CD14-positive monocyte (primary cell): ENCODE results near the gene PRKCA. TPM values are rescaled to one million over a fixed set of nuclear protein-coding genes. Genes with fewer than 3 reads are reported as not detected.

ENCODE experiments used
- DNase-seq, 3 donors: peaks; one replicate each; pipeline ENCODE4 v3.0.0-alpha.2; 2011 to 2022
- H2AFZ ChIP-seq: 2 replicates; pipeline ENCODE4 v1.6.0; 2012; ENCODE audit warnings: mild to moderate bottlenecking, low read depth, low read length, inconsistent platforms; ENCODE audit not compliant: insufficient read depth, poor library complexity, severe bottlenecking
- H3K27ac ChIP-seq, 2 donors: 1 replicate in 1 of 2; 2 replicates in 1 of 2; pipeline ENCODE4 v1.5.1; 2012 to 2013; ENCODE audit warnings: low read length in 2 of 2, control low read depth in 1 of 2, inconsistent platforms in 1 of 2, low read depth in 1 of 2, mild to moderate bottlenecking in 1 of 2
- H3K27me3 ChIP-seq, 2 donors: one replicate each; pipeline versions ENCODE4 v1.6.0 to v1.6.1; 2011 to 2013; ENCODE audit warnings: low read length in 2 of 2; ENCODE audit not compliant: control insufficient read depth in 2 of 2, insufficient read depth in 2 of 2
- H3K36me3 ChIP-seq, 2 donors: replicated peaks in 1 of 2; 1 replicate in 1 of 2; 2 replicates in 1 of 2; pipeline versions ENCODE4 v1.5.1 to v1.6.1; 2012 to 2013; ENCODE audit warnings: low read length in 2 of 2, control low read depth in 1 of 2, inconsistent platforms in 1 of 2, mild to moderate bottlenecking in 1 of 2; ENCODE audit not compliant: insufficient read depth in 2 of 2, control insufficient read depth in 1 of 2
- H3K4me1 ChIP-seq, 2 donors: 1 replicate in 1 of 2; 2 replicates in 1 of 2; pipeline versions ENCODE4 v1.5.1 to v1.6.1; 2012 to 2013; ENCODE audit warnings: low read length in 2 of 2, control low read depth in 1 of 2, inconsistent platforms in 1 of 2, mild to moderate bottlenecking in 1 of 2, moderate library complexity in 1 of 2; ENCODE audit not compliant: insufficient read depth in 2 of 2, control insufficient read depth in 1 of 2
- H3K4me2 ChIP-seq: replicated peaks from 2 replicates; pipeline ENCODE3; 2012; ENCODE audit warnings: low read length, moderate library complexity, mild to moderate bottlenecking; ENCODE audit not compliant: poor library complexity, severe bottlenecking; ENCODE audit errors: extremely low read depth
- H3K4me3 ChIP-seq, 3 experiments: fragments of 200-600 bp in 1 of 3; sonication (generic) in 1 of 3; replicated peaks in 1 of 3; 1 replicate in 2 of 3; 2 replicates in 1 of 3; pipeline ENCODE4 v1.5.1; 2011 to 2013; ENCODE audit warnings: low read length in 3 of 3, mild to moderate bottlenecking in 3 of 3, control low read depth in 2 of 3, low read depth in 2 of 3, inconsistent platforms in 1 of 3, moderate library complexity in 1 of 3
- H3K79me2 ChIP-seq: 2 replicates; pipeline ENCODE4 v1.6.0; 2012; ENCODE audit warnings: mild to moderate bottlenecking, control low read depth, inconsistent platforms, low read length, moderate library complexity; ENCODE audit not compliant: insufficient read depth
- H3K9ac ChIP-seq: 2 replicates; pipeline ENCODE4 v1.6.0; 2017; ENCODE audit warnings: low read length, mild to moderate bottlenecking; ENCODE audit not compliant: insufficient read depth, poor library complexity, severe bottlenecking
- H3K9me3 ChIP-seq, 2 donors: replicated peaks in 1 of 2; 1 replicate in 1 of 2; 2 replicates in 1 of 2; pipeline versions ENCODE4 v1.5.1 to v1.6.1; 2012 to 2013; ENCODE audit warnings: low read length in 2 of 2, control low read depth in 1 of 2; ENCODE audit not compliant: control insufficient read depth in 1 of 2, insufficient read depth in 1 of 2
- H4K20me1 ChIP-seq: 2 replicates; pipeline ENCODE4 v1.6.0; 2012; ENCODE audit warnings: mild to moderate bottlenecking, low read length, control low read depth, moderate library complexity; ENCODE audit not compliant: insufficient read depth
- H3K27ac Mint-ChIP-seq, 7 donors: one replicate each; pipeline ENCODE4 v1.8.0; 2020; ENCODE audit warnings: mild to moderate bottlenecking in 7 of 7, mixed read lengths in 7 of 7, moderate library complexity in 6 of 7, inconsistent platforms in 2 of 7
- H3K27me3 Mint-ChIP-seq, 3 donors: one replicate each; pipeline ENCODE4 v1.8.0; 2021 to 2022; ENCODE audit warnings: low read depth in 3 of 3, mild to moderate bottlenecking in 3 of 3, mixed read lengths in 3 of 3, moderate library complexity in 3 of 3, inconsistent platforms in 1 of 3
- H3K36me3 Mint-ChIP-seq, 2 donors: one replicate each; pipeline ENCODE4 v1.8.0; 2020; ENCODE audit warnings: mixed read lengths in 2 of 2, inconsistent platforms in 1 of 2, mild to moderate bottlenecking in 1 of 2
- H3K4me1 Mint-ChIP-seq: one replicate; pipeline ENCODE4 v1.8.0; 2020; ENCODE audit warnings: mild to moderate bottlenecking, mixed read lengths
- H3K4me3 Mint-ChIP-seq, 2 donors: one replicate each; pipeline ENCODE4 v1.8.0; 2020; ENCODE audit warnings: mild to moderate bottlenecking in 2 of 2, mixed read lengths in 2 of 2, moderate library complexity in 1 of 2
- H3K9me3 Mint-ChIP-seq, 7 donors: one replicate each; pipeline ENCODE4 v1.8.0; 2020 to 2022; ENCODE audit warnings: mixed read lengths in 7 of 7, mild to moderate bottlenecking in 6 of 7, moderate library complexity in 6 of 7, inconsistent platforms in 2 of 7
- WGBS: methylation state at CpG from one replicate; pipeline ENCODE4 v1.1.5; 2013; ENCODE audit warnings: missing lambda C conversion rate; ENCODE audit not compliant: insufficient coverage; 5-methylcytosine and 5-hydroxymethylcytosine counted together
- intact Hi-C, 2 donors: fragments of 100-400 bp; cut with micrococcal nuclease; formaldehyde crosslinking; loops; one replicate each; pipeline versions ENCODE4 v1.15.0 to v1.15.1; 2023
- polyA plus RNA-seq, 3 donors: library from polyadenylated mRNA; depleted of rRNA in 1 of 3; unstranded in 2 of 3; stranded (reverse) in 1 of 3; fragments of 300-500 nt in 2 of 3; fragments of >200 nt in 1 of 3; fragmentation: Illumina TruSeq in 2 of 3; gene quantifications; 1 replicate in 2 of 3; 2 replicates in 1 of 3; pipeline ENCODE4 v1.2.3, GENCODE V29; 2012 to 2021
- small RNA-seq: library from RNA; depleted of rRNA; stranded (forward); fragments of <200 nt; gene quantifications from one replicate; pipeline ENCODE3, GENCODE V24; 2012; ENCODE audit warnings: low read depth; ENCODE audit not compliant: insufficient read length
- TF ChIP-seq, protein P1 (sequence below): fragments of 200-600 bp; IDR thresholded peaks from one replicate; pipeline ENCODE4 v1.8.0; 2022; ENCODE audit warnings: antibody characterized with exemption, mild to moderate bottlenecking

Gene PRKCA
- polyA plus RNA-seq, 3 donors, result 0.22 to 7.1 (median 0.30) TPM

- intact Hi-C loops, result no loop called here
- peaks cover 5 to 21% (median 12%) of the 10 kb centered on the region in 7 donors for H3K9me3 Mint-ChIP-seq
Observed at GRCh38 chr17:66859353-66859752, 556.9 kb downstream of the PRKCA start.

GRCh38 chr17:66860204-66860603, 557.8 kb downstream of the PRKCA start:
- Histone ChIP-seq H3K4me1 (no peaks in the 10 kb centered on the region), H3K4me3 (no peak overlapping the region), H3K27me3 (no peaks in the 10 kb centered on the region), H3K79me2 (no peaks in the 10 kb centered on the region), H3K36me3 (no peaks in the 10 kb centered on the region), H3K4me2 (no peak overlapping the region), H3K9ac (no peak overlapping the region), H3K27ac (no peak overlapping the region), H4K20me1 (no peaks in the 10 kb centered on the region), H2AFZ (no peak overlapping the region), H3K9me3 (peaks cover 0 to 2% of the 10 kb centered on the region in 2 donors)
- intact Hi-C loops, result no loop called here
- H3K36me3 Mint-ChIP-seq, result no peaks in the 10 kb centered on the region
- H3K4me3 Mint-ChIP-seq, result no peak overlapping the region
- H3K9me3 Mint-ChIP-seq, result peaks cover 2 to 12% (median 6%) of the 10 kb centered on the region in 7 donors
- WGBS, result no CpG with 5 or more reads among the region's 3 CpGs
- TF ChIP-seq, protein P1, sequence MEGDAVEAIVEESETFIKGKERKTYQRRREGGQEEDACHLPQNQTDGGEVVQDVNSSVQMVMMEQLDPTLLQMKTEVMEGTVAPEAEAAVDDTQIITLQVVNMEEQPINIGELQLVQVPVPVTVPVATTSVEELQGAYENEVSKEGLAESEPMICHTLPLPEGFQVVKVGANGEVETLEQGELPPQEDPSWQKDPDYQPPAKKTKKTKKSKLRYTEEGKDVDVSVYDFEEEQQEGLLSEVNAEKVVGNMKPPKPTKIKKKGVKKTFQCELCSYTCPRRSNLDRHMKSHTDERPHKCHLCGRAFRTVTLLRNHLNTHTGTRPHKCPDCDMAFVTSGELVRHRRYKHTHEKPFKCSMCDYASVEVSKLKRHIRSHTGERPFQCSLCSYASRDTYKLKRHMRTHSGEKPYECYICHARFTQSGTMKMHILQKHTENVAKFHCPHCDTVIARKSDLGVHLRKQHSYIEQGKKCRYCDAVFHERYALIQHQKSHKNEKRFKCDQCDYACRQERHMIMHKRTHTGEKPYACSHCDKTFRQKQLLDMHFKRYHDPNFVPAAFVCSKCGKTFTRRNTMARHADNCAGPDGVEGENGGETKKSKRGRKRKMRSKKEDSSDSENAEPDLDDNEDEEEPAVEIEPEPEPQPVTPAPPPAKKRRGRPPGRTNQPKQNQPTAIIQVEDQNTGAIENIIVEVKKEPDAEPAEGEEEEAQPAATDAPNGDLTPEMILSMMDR, result no peak
- no peak for DNase-seq
- no peak overlapping the region for H3K27ac Mint-ChIP-seq
- peaks cover 5 to 14% (median 8%) of the 10 kb centered on the region in 3 donors for H3K27me3 Mint-ChIP-seq
- H3K4me1 Mint-ChIP-seq, result no peaks in the 10 kb centered on the region

More at GRCh38 chr17:66859353-66859752, 556.9 kb downstream of the PRKCA start:
- no peak overlapping the region for H3K9ac ChIP-seq
- peaks cover 4 to 5% of the 10 kb centered on the region in 2 donors for H3K9me3 ChIP-seq
- Mint-ChIP-seq H3K4me1 (no peaks in the 10 kb centered on the region), H3K4me3 (no peak overlapping the region), H3K36me3 (no peaks in the 10 kb centered on the region), H3K27me3 (peaks cover 5 to 11% (median 8%) of the 10 kb centered on the region in 3 donors), H3K27ac (no peak overlapping the region)
- H3K4me1 ChIP-seq, result no peaks in the 10 kb centered on the region
- H3K27ac ChIP-seq, result no peak overlapping the region
- H4K20me1 ChIP-seq, result no peaks in the 10 kb centered on the region
- no peak for DNase-seq
- no peak overlapping the region for H2AFZ ChIP-seq
- H3K36me3 ChIP-seq, result no peaks in the 10 kb centered on the region
- H3K27me3 ChIP-seq, result no peaks in the 10 kb centered on the region
- H3K4me3 ChIP-seq, result no peak overlapping the region
- H3K4me2 ChIP-seq, result no peak overlapping the region
- WGBS, result 83% methylated on average over 6 of the region's 8 CpGs
- H3K79me2 ChIP-seq, result no peaks in the 10 kb centered on the region
- TF ChIP-seq, protein P1, result no peak

Small RNA genes within 50 kb of the gene (small RNA-seq; reads per million reads assigned to genes)
- gene MIR634, result not detected
- not detected for gene RN7SL735P
- gene RNA5SP444, result not detected
- not detected for gene RNA5SP445
- not detected for gene RNU6-928P

Other genes starting within 250 kb of the PRKCA start
- gene CEP112, start 110.5 kb upstream of the PRKCA start, polyA plus RNA-seq, result under 1 TPM in 1 of 3 donors, not detected in 2; 0.10 TPM
- not detected for gene APOH, start 73.2 kb upstream of the PRKCA start, polyA plus RNA-seq